HG03469 (cell line): ENCODE measurements around the gene IRX1.

ENCODE experiments used
- ATAC-seq: cut with Tn5 transposase; IDR thresholded peaks from one replicate; pipeline ENCODE4 v1.9.1; 2021; ENCODE audit warnings: mild to moderate bottlenecking, moderate library complexity, moderate number of reproducible peaks; ENCODE audit not compliant: unreplicated experiment

IRX1 gene

DNA sequence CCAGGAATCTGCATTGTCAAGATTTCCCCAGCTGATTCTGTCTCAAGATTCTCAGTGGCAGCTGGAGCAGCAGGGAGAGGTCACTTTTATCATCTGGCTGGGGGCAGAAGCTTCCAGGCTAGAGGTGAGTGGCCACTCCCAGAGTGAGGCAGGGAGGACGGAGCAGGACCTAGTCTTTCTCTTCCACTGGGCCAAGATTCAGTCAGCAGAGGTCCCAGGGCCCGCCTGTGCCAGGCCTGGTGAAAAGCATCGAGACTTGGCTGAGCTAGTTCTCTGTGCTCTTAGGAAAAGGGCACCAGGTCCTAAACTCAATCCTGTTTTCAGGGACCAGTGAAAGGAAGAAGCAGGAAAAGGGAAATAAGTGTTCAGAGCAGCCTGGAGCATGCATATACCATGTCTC is 46.6 kb downstream of the IRX1 start:
- no peak for ATAC-seq

DNA sequence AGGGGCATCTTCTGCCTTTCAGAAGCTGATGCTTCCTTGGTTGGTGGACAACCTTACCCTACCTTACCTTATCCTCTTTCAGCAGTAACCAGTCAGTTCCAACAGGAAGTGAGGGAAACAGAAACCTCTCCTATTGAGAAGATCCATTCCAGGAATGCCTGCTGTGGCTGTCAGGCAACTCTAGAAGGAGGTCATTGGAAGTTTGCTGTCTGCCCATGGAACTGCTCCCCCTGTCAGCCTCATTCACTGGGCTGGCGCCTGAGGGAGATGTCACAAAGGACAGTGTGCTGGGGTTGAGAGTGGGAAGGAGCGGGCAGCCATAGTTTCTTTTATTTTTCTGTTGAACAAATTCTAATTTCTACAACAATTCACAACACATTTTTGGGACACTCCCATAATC is 54.7 kb downstream of the IRX1 start:
- ATAC-seq: no peak

DNA sequence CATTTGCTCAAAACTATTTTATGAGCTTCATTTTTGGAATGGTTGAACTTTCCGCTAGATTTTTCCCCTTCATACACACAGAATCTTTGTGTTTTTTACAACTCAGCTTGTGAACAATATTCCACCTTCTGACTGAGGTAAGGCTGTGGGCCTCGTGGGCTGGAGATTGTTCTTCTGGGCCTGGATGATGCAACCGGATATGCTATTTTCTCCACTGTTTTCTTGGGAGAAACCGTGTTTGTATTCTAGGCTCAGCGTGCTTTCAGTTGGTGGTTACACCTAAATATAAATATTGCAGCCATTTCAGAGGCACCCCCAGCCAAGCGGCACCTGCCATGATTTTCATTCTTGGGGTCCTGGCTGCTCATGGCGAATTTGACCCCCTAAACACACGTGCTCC is 55.2 kb downstream of the IRX1 start:
- ATAC-seq: no peak
